HEK293T (cell line): ENCODE data around the gene CACNA1C.

Source experiments
- CTCF ChIA-PET: fragments of 350-600 bp; formaldehyde crosslinking; extraction: SDS; loops from one replicate; lab custom pipeline; 2021; ENCODE audit warnings: antibody characterized with exemption, inconsistent platforms; lab: Yijun Ruan, JAX
- POLR2A ChIA-PET: fragments of 350-600 bp; formaldehyde crosslinking; extraction: SDS; loops from one replicate; lab custom pipeline; 2020; ENCODE audit warnings: antibody characterized with exemption, inconsistent platforms; lab: Yijun Ruan, JAX
- DNase-seq: peaks from one replicate; pipeline ENCODE4 v3.0.0; 2012; ENCODE audit warnings: mixed read lengths; ENCODE audit errors: extremely low spot score
- ARNT ChIP-seq: fragments of 450-650 bp; IDR thresholded peaks from 2 replicates; pipeline ENCODE4 v1.6.1; 2017; ENCODE audit warnings: mild to moderate bottlenecking
- BHLHE40 ChIP-seq: fragments of 450-650 bp; IDR thresholded peaks from 2 replicates; pipeline ENCODE4 v1.6.1; 2016; ENCODE audit warnings: mild to moderate bottlenecking, moderate library complexity, borderline replicate concordance
- CTBP1 ChIP-seq: fragments of 450-650 bp; IDR thresholded peaks from 2 replicates; pipeline ENCODE4 v1.6.1; 2016; ENCODE audit warnings: borderline replicate concordance
- ELF4 ChIP-seq: fragments of 450-650 bp; IDR thresholded peaks from 2 replicates; pipeline ENCODE4 v1.6.1; 2017; ENCODE audit warnings: antibody characterized with exemption
- FOXA1 ChIP-seq: fragments of 450-650 bp; IDR thresholded peaks from 2 replicates; pipeline ENCODE4 v1.6.1; 2016; ENCODE audit warnings: mild to moderate bottlenecking
- FOXK2 ChIP-seq: fragments of 450-650 bp; IDR thresholded peaks from 2 replicates; pipeline ENCODE4 v1.6.1; 2016; ENCODE audit warnings: mild to moderate bottlenecking
- FOXM1 ChIP-seq: fragments of 450-650 bp; IDR thresholded peaks from 2 replicates; pipeline ENCODE4 v1.6.1; 2017; ENCODE audit warnings: mild to moderate bottlenecking, borderline replicate concordance
- HDGF ChIP-seq: fragments of 450-650 bp; IDR thresholded peaks from 2 replicates; pipeline ENCODE4 v1.6.1; 2017; ENCODE audit warnings: antibody characterized with exemption, borderline replicate concordance
- L3MBTL2 ChIP-seq: fragments of 450-650 bp; conservative IDR thresholded peaks from 2 replicates; pipeline ENCODE4 v1.6.1; 2016; ENCODE audit warnings: mild to moderate bottlenecking
- LEF1 ChIP-seq: fragments of 450-650 bp; IDR thresholded peaks from 2 replicates; pipeline ENCODE4 v1.6.1; 2017; ENCODE audit warnings: mild to moderate bottlenecking, borderline replicate concordance
- NFRKB ChIP-seq: fragments of 450-650 bp; IDR thresholded peaks from 2 replicates; pipeline ENCODE4 v1.6.1; 2016; ENCODE audit warnings: mild to moderate bottlenecking, moderate library complexity
- PKNOX1 ChIP-seq: fragments of 450-650 bp; IDR thresholded peaks from 2 replicates; pipeline ENCODE4 v1.6.1; 2016
- SP1 ChIP-seq: fragments of 450-650 bp; IDR thresholded peaks from 2 replicates; pipeline ENCODE4 v1.6.1; 2017
- SUZ12 ChIP-seq: fragments of 450-650 bp; IDR thresholded peaks from 2 replicates; pipeline ENCODE4 v1.6.1; 2016; ENCODE audit warnings: mild to moderate bottlenecking
- TARDBP ChIP-seq: fragments of 450-650 bp; IDR thresholded peaks from 2 replicates; pipeline ENCODE4 v1.6.1; 2016
- ZNF384 ChIP-seq: fragments of 450-650 bp; IDR thresholded peaks from 2 replicates; pipeline ENCODE4 v1.6.1; 2016

Gene CACNA1C

GRCh38 chr12:2311020-2311778 lies 258.4 kb downstream of the CACNA1C start:
- ChIA-PET CTCF (no interaction called here), POLR2A (no interaction called here)
- no peak for TF ChIP-seq ARNT
- no peak for TF ChIP-seq FOXA1
- TF ChIP-seq NFRKB, result no peak
- no peak for TF ChIP-seq ELF4
- DNase-seq, result no peak

- POLR2A ChIA-PET, result no interaction called here
- no peak for DNase-seq
- TF ChIP-seq NFRKB, result no peak
- no peak for TF ChIP-seq FOXA1
- TF ChIP-seq SUZ12, result no peak
- no peak for TF ChIP-seq LEF1
- no peak for TF ChIP-seq BHLHE40
- no peak for TF ChIP-seq ZNF384
- TF ChIP-seq HDGF, result no peak
- TF ChIP-seq PKNOX1, result no peak
- no peak for TF ChIP-seq L3MBTL2
- TF ChIP-seq ELF4, result no peak
- no peak for TF ChIP-seq CTBP1
- CTCF ChIA-PET, result no interaction called here
These were observed 259.4 kb downstream of the CACNA1C start for GRCh38 chr12:2312175-2312574.

- TF ChIP-seq FOXK2 (no peak), PKNOX1 (no peak), SP1 (no peak), LEF1 (no peak)
- CTCF ChIA-PET, result no interaction called here
- no peak for DNase-seq
- POLR2A ChIA-PET, result no interaction called here
These were observed 260.0 kb downstream of the CACNA1C start for GRCh38 chr12:2312770-2313169.

GRCh38 chr12:2314492-2314891 lies 261.7 kb downstream of the CACNA1C start:
- no peak for DNase-seq
- ChIA-PET POLR2A (no interaction called here), CTCF (no interaction called here)
- no peak for TF ChIP-seq LEF1
- TF ChIP-seq L3MBTL2, result no peak
- TF ChIP-seq ELF4, result no peak
- TF ChIP-seq TARDBP, result no peak
- no peak for TF ChIP-seq CTBP1
- no peak for TF ChIP-seq NFRKB
- TF ChIP-seq SUZ12, result no peak
- no peak for TF ChIP-seq FOXM1
- no peak for TF ChIP-seq SP1
- no peak for TF ChIP-seq BHLHE40
- no peak for TF ChIP-seq ARNT
- no peak for TF ChIP-seq FOXA1
- TF ChIP-seq HDGF, result no peak

- TF ChIP-seq FOXK2 (no peak), FOXA1 (no peak), SUZ12 (no peak), ZNF384 (no peak), LEF1 (no peak), CTBP1 (no peak), BHLHE40 (no peak), PKNOX1 (no peak), L3MBTL2 (no peak), FOXM1 (no peak), SP1 (no peak), ARNT (no peak), NFRKB (no peak), ELF4 (no peak), TARDBP (no peak)
- ChIA-PET CTCF (no interaction called here), POLR2A (no interaction called here)
- no peak for DNase-seq
These were observed 265.0 kb downstream of the CACNA1C start for GRCh38 chr12:2317772-2318171.

GRCh38 chr12:2318286-2318685 lies 265.5 kb downstream of the CACNA1C start:
- ChIA-PET POLR2A (no interaction called here), CTCF (interaction anchor here (0.6 kb wide), 1 partner anchor 8 kb away, joined by 3 read pairs; no protein-coding TSS in a partner anchor)
- no peak for TF ChIP-seq FOXM1
- no peak for TF ChIP-seq ZNF384
- DNase-seq, result no peak

GRCh38 chr12:2319136-2319535 lies 266.3 kb downstream of the CACNA1C start:
- ChIA-PET POLR2A (no interaction called here), CTCF (no interaction called here)
- TF ChIP-seq CTBP1 (no peak), FOXK2 (no peak), FOXM1 (no peak), ZNF384 (no peak), HDGF (no peak), TARDBP (no peak), NFRKB (no peak), FOXA1 (no peak), SUZ12 (no peak), L3MBTL2 (no peak), PKNOX1 (no peak), BHLHE40 (no peak), LEF1 (no peak)
- no peak for DNase-seq
